Lung microvascular endothelial cell (primary cell): ENCODE results near the gene TM9SF2. TPM values are rescaled to one million over a fixed set of nuclear protein-coding genes. Genes with fewer than 3 reads are reported as not detected.
A peak's percentile ranks its signal among the peaks of the same experiment; 100 is the strongest.
"Not testable (repeated sequence)": the region's sequence is repeated elsewhere in the genome, so short reads cannot be mapped to it uniquely, and the experiment has no call there.

Experiments used
- DNase-seq, 2 donors: peaks; one replicate each; pipeline versions ENCODE4 v3.0.0 to v3.0.0-alpha.2; 2010; ENCODE audit warnings: low read depth in 2 of 2
- total RNA-seq: library from RNA; depleted of rRNA; stranded (reverse); fragments of >200 nt; gene quantifications from 2 replicates; pipeline ENCODE4 v1.2.1, GENCODE V29; 2014

Gene TM9SF2
- total RNA-seq, 1 donor from 2014 or later = 116 TPM

- no peak for DNase-seq
Measured at GRCh38 chr13:99536023-99536422, 34.8 kb downstream of the TM9SF2 start.

DNA sequence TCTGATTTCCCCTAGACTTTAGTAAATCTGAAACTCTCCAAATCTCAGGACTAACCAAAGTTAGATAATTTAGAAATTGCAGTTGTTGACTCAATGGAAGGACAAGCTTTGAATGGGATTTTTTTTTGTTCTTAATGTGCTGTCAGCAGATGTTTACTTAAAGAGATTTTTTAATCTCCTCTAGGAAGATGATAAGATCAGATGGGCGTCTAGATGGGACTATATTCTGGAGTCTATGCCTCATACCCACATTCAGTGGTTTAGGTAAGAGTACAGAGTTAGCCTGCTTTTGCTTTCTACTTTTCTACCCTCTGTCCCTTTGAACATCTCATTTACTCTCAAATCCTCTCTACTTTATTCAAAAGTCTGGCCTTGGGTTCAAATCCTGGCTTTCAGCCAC, 39.3 kb downstream of the TM9SF2 start:
- DNase-seq = peak in 1 of 2 donors; percentile 5

GRCh38 chr13:99542788-99543406, 41.6 kb downstream of the TM9SF2 start:
- peak; percentile 33 to 36 for DNase-seq

DNA sequence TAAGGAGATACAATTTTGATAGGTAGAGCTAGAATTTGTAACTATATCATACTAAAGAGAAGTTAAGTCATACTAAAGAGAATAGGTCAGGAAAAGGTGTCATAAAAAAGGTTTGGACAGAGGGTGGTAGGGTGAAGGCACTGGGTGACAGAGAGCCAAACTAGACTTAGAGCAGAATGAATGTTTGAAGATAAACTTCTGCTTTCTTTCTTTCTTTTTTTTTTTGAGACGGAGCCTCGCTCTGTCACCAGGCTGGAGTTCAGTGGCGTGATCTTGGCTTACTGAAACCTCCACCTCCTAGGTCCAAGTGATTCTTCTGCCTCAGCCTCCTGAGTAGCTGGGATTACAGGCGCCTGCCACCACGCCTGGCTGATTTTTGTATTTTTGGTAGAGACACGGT, 44.1 kb downstream of the TM9SF2 start:
- no peak for DNase-seq

GRCh38 chr13:99545979-99546378, 44.7 kb downstream of the TM9SF2 start:
- no peak for DNase-seq

DNA sequence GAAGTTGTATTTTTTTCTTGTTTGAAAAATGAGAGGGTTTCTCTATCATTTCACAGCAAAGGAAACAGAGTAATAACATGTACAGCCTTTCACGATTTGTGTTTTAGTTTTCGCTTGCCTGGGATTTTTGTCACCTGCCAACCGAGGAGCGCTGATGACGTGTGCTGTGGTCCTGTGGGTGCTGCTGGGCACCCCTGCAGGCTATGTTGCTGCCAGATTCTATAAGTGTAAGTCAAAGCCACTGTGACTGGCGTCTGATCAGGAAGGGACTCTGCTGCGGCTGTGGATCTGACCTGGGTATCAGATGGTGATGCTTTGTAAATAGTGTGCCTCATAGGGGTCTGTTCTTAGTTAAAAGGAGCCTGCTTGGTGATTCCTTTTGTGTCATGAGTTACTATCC, 45.6 kb downstream of the TM9SF2 start:
- DNase-seq = no peak

DNA sequence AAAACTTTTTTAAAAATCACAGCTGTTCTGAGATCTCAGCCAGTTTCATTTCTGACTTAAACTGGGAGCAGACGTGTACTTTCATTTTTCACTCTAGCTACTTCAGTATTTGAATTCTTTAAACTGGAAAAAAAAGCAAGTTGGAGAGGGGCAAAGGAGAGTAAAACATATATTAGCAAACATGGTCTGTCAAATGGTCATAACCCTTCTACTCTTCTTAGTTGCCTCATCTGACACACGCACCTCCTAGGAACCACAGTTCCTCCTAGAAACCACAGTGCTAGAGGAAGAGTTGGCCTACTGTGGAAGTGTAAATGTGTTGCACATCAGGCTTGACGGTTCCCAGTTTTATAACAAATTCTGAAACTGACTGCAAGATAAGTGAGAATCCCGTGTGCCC, 47.2 kb downstream of the TM9SF2 start:
- no peak for DNase-seq

- DNase-seq = no peak
Measured at GRCh38 chr13:99553033-99553432, 51.8 kb downstream of the TM9SF2 start.

- no peak for DNase-seq
Measured at GRCh38 chr13:99555149-99555548, 53.9 kb downstream of the TM9SF2 start.

GRCh38 chr13:99556867-99557443, 55.7 kb downstream of the TM9SF2 start:
- no peak for DNase-seq

GRCh38 chr13:99558570-99559180, 57.4 kb downstream of the TM9SF2 start:
- DNase-seq = no peak

DNA sequence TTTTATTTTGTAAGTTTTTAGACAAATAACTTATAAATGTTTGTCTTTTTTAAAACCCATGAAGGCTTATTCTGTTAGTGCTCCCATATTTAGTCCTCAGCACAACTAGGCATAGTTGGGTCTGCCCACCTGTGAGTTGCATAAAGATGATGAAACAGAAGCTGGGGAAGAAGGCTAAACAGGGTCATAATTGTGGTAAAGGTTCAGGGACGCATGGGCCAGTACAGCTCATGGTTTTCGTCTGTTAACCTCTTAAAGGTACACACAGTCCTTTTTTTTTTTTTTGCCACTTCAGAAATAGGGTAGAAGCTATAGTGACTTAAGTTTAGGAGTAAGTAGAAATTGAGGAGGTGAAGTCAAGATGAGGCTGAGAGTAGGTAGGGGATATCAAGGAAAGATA, 58.3 kb downstream of the TM9SF2 start:
- DNase-seq = no peak

GRCh38 chr13:99563404-99563803, 62.1 kb downstream of the TM9SF2 start:
- no peak for DNase-seq

GRCh38 chr13:99564386-99564785, 63.1 kb downstream of the TM9SF2 start:
- no peak for DNase-seq

- DNase-seq = no peak
Measured at GRCh38 chr13:99565478-99566124, 64.3 kb downstream of the TM9SF2 start.

DNA sequence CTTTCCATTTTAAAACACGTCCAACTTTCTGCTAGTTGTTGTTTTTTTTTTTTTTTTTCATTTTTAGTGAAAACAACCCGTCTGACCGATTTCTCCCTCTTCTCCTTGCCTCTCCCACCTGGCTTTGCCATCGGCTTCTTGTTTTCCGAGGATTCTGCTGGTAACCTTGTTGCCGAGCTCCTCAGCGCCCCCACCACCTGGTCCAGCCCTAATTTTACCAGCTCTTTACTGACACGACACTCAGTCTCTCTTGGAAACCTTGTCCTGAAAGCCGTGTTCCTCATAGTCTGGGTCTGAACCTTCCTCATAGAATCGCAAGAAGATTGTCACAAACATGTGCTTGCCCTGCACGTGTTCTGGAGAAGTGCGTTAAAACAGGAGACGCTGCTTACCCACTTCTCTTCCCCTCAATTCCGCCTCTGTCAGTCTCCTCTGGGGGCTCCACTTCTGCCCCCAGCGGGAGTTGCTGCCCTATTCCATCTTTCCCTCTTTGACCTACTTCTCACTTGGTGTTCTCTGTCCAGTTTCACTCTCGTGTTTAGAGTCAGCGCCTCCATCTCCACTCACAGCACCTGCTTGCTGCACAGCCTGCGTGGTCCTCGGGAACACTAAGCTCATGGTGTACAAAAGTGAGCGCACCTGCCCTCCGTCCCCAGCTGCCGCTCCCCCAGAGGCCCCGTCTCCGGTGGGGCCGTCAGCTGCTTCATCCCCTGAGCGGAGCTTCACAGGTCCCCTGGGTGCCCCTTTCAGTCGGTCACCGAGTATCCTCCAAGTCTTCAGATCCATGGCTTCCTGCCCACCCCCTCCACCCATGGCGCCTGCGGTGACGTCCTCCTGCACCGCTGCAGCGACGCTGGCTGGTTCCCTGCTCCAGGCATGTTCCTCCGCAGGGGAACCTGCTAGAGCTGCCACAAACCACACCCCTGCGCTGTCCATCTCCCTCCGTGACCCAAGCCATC, 65.1 kb downstream of the TM9SF2 start:
- no peak for DNase-seq

DNA sequence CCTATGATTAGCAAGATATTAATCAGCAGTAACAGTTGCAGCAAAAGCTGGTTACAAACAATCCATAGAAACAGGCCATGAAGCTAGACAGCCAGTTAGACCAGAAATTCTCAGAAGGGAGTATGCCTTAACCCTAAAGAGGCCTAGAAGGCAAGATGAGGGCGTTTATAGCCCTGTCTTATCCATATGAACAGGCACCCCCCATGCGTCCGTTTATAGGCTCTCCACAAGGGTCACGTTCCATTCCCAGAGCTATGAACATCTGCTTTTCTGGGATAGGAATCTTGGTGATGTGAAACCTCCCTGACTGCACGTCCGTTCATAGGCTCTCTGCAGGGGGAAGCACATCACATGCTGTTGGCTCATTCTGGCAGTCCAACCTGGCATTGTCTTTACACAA, 67.6 kb downstream of the TM9SF2 start:
- not testable (repeated sequence) for DNase-seq

- no peak for DNase-seq
Measured at GRCh38 chr13:99572131-99572530, 70.9 kb downstream of the TM9SF2 start.

- no peak for DNase-seq
Measured at GRCh38 chr13:99572921-99573320, 71.6 kb downstream of the TM9SF2 start.

DNA sequence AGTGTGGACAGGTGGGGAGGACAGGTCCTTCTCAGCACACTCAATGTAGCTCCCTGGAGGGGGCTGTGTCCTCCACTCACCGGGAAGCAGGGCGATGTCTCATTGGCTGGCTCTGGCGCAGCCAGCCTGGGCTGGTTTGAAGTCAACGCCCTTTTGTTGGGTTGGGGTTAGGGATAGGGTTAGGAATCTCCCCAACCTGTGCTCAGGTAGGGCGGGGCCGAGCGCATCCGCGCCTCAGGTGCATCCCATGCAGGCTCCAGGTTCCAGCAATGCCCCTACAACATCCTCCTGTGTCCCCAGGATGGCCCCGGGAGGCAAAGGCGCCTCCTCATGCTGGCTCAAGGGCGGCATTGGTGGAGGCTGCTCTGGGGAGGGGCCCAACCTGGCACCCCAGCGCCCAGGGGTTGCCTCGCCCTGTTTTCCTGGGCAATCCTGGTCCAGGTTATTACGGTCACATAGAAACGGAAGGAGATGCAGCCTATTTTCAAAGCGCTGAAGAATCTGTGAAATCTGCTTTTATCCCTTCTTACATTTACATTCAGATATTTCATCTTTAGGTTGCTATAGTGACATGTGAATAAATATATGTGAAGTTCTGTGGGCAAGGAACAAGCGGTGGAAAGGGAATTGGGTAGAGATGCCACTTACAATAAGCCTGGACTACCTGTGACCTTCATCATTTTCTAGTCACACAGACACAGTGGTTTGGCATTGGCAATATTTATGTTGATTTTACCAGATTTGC, 74.3 kb downstream of the TM9SF2 start:
- DNase-seq = no peak
